ENCODE measurements around the gene EPO.

EPO gene

DNA sequence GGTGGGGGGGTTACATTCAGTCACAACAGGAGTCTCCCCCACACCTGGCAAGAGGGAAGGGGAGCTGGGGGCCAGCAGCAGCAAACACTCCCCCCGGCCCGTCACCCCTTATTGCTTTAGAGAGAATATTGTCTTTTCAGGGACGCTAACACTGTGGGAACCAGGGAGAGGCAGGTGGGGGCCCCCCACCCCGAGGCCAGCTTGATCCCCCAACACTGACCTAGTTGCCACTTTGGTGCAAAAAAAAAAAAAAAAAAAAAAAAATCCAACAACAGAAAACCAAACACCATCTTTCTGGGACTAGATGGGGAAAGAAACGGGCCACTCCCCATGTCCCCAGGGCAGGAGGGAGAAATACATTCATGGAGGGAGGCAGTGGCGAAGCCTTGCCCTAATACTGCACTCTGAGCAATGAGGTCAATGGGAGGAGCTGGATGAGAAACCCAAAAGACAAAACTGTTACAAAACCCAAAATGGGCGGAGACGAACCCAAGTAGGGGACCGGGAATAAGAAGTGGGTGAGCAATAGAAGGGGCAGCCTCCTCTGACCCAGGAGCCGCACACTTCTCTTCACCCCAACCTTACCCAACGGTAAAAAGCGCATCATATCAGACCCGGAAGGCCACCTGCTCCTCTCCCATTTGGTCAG is 40.2 kb upstream of the EPO start:
- no peak overlapping the region for H3K4me3 ChIP-seq (ENCODE audit: low read depth, low read length)
- TF ChIP-seq, protein P1, sequence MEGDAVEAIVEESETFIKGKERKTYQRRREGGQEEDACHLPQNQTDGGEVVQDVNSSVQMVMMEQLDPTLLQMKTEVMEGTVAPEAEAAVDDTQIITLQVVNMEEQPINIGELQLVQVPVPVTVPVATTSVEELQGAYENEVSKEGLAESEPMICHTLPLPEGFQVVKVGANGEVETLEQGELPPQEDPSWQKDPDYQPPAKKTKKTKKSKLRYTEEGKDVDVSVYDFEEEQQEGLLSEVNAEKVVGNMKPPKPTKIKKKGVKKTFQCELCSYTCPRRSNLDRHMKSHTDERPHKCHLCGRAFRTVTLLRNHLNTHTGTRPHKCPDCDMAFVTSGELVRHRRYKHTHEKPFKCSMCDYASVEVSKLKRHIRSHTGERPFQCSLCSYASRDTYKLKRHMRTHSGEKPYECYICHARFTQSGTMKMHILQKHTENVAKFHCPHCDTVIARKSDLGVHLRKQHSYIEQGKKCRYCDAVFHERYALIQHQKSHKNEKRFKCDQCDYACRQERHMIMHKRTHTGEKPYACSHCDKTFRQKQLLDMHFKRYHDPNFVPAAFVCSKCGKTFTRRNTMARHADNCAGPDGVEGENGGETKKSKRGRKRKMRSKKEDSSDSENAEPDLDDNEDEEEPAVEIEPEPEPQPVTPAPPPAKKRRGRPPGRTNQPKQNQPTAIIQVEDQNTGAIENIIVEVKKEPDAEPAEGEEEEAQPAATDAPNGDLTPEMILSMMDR (IDR thresholded peaks at IDR 0.05; ENCODE audit: low read depth, low read length, missing control alignments): no peak
- DNase-seq (ENCODE audit: low read depth): no peak

DNA sequence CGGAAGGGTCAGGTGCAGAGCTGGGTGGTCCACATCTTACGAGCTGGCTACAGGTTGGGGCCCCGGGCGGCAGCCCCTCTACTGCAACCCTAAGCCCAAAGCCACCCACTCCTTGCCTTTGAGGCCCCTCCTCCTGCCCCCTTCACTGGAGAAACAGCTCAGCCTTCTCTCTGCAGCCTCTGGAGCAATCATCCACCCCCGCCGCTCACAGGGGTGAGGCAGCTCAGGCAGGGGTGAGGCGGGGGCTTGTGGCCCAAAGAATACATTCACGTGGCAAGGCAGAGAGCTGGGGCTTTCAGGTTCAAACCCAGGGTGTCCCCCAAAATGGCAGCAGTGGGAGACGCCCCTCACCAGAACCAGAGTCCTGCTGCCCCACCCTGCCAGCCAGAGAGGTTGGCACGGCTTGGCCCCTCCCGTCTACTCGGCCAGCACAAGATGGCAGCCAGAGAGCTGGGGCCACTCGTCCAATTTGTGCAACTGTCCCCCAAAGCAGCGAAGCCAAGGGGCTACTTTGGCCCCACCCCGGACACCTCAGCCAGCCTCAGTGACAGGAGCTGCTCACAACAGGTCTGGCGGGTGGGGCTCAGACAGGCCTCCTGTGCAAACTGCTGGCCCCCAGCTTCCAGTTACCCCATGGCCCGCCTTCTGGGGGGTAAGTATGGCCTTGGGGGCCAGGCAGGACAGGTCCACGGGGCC is 39.5 kb upstream of the EPO start:
- H3K4me3 ChIP-seq (ENCODE audit: low read depth, low read length): no peak overlapping the region
- no peak for DNase-seq (ENCODE audit: low read depth)
- TF ChIP-seq, protein P1 (IDR thresholded peaks at IDR 0.05; ENCODE audit: low read depth, low read length, missing control alignments): no peak

DNA sequence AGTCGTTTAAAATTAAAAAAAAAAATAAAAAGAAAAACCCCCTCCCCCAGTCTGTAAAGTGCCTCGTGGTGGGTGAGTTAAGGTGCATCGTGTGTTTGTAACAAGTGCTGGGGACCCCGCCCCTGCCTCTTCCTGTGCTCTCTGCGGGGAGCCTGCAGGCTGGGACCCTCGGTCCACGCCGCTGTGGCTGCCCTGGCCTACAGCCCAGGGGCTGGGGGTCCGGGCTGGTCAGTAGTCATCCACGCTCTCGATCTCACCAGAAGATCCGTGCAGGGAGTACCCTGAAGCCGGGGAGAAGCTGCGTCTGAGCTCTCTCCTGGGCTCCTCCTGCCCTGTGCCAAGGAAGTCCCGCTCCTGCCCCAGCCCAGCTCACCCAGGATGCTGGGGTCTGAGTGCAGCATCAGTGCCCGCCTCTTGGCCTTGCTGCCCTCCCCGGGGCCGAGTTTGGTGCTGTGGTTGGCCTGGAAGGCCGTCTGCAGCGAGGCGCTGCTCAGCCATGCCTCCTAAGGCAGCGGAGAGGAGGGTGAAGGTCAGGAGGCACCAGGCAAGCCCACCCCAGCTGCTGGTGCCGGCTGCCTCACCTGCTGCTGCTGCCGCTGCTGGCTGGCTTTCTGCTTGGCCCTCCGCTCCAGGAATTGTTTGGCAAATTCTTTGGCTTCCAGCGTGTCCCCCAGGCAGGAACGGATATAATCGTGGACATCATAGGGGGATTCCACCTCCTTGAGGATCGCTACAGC is 38.6 kb upstream of the EPO start:
- no peak for DNase-seq (ENCODE audit: low read depth)
- no peak overlapping the region for H3K4me3 ChIP-seq (ENCODE audit: low read depth, low read length)
- TF ChIP-seq, protein P1 (IDR thresholded peaks at IDR 0.05; ENCODE audit: low read depth, low read length, missing control alignments): no peak

DNA sequence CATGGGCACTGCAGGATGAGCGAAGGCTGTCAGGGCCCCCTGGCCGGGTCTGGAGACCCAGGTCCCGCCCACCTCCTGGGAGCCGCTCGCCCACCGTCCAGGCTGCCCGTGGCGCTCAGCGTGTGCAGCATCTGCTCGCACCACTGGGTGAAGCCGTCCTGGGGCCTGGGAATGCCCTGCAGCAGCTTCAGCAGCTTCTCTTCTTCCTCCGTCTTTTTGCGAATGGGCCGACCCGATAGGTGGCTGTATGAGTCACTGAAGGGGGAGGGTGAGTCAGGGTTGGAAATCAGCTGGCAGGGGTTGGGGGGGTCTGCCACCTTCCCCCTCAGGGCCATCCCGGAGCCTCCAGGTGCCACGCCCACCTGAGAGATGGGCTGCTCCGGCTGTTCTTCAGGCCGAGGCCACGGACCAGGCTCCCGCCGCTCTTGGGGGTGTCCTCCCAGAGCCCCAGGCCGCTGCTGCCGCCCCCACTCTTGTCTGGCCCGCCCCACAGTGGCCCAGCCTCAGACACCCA is 38.0 kb upstream of the EPO start:
- TF ChIP-seq, protein P1 (IDR thresholded peaks at IDR 0.05; ENCODE audit: low read depth, low read length, missing control alignments): no peak
- H3K4me3 ChIP-seq (ENCODE audit: low read depth, low read length): no peak overlapping the region
- no peak for DNase-seq (ENCODE audit: low read depth)

DNA sequence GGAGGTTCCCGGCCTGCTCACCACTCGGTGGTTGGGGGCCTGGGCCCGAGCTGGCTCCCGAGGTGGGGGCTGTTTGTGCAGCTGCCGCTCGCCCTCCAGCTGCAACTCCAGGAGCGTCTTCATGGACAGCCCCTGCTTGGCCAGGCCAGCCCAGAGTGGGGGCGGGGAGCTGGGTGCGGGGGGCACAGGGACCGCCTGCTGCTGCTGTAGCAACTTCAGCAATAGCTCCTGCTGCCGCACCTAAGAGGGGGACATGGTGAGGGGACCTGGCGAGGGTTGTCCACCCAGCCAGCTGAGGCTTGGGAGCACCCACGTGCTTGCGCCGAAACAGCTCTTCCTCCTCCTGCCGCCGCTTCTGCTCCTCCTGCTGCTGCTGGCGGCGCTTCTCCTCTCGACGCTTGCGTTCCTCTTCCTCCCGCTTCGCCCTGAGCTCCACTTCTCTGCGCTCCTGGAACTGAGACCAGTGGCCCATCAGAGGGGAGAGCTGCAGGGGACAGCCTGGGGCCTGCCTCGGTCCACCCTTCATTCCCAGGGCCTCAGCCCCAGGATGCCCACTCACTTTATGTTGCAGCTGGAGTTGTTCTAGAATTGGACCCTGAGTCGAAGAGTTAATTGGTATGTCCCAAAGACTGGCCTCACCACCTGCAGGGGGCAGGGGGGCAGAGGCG is 37.1 kb upstream of the EPO start:
- no peak for DNase-seq (ENCODE audit: low read depth)
- TF ChIP-seq, protein P1 (IDR thresholded peaks at IDR 0.05; ENCODE audit: low read depth, low read length, missing control alignments): no peak
- H3K4me3 ChIP-seq (ENCODE audit: low read depth, low read length): no peak overlapping the region

DNA sequence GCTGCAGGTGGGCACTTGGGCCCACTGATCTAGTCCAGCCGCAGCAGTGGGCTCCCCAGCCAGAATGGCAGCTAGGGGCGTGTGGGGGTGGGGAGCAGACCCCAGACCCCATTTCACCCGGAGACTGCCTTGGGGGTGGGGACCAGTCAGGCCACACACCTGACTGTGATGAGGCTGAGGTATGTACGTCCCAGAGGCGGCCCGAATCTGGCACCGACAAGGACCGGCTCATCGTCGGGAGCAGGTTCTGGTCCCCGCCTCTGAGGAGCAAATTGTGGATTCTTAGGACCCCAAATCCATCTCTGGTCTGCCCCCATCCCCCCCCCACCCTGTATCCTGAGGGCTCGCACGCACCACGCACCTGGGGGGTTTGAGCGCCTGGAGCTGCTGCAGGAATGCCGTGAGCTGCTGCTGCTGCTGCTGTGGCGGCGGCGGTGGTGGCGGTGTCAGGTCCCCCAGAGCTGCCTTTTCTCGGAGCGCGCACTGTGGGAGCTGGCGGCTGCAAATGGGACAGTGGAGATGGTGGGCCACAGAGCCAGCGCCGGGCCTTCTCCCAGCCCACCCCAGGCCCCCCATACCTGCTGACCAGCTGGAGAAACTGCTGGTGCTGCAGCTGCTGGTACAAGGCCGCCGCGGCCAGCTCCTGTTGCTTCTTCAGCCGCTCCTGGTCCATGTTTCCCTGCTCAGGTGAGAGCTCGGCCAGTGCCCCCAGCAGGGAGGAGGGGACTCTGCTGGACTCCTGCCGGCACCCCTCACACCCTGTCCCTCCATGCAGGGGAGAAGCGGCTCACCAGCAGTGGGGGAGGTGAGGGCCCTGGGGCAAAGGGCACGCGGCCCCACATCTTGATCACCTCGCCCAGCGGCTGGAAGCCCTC is 36.4 kb upstream of the EPO start:
- TF ChIP-seq, protein P1 (IDR thresholded peaks at IDR 0.05; ENCODE audit: low read depth, low read length, missing control alignments): no peak
- no peak overlapping the region for H3K4me3 ChIP-seq (ENCODE audit: low read depth, low read length)
- no peak for DNase-seq (ENCODE audit: low read depth)

All from GM12864 (cell line).